Endothelial cell of umbilical vein (primary cell): ENCODE data around the gene ING2.
"Not testable (repeated sequence)": the region's sequence is repeated elsewhere in the genome, so short reads cannot be mapped to it uniquely, and the experiment has no call there.

ENCODE experiments used
- CTCF ChIP-seq, 2 donors: IDR thresholded peaks; 1 replicate in 1 of 2; 2 replicates in 1 of 2; pipeline ENCODE4 v1.5.1; 2011; ENCODE audit warnings: low read length in 2 of 2, mild to moderate bottlenecking in 2 of 2, moderate library complexity in 2 of 2, control low read depth in 1 of 2, inconsistent platforms in 1 of 2, low read depth in 1 of 2; ENCODE audit not compliant: insufficient read depth in 1 of 2; ENCODE audit errors: extremely low read depth in 1 of 2
- EZH2 ChIP-seq: IDR thresholded peaks from 2 replicates; pipeline ENCODE4 v1.6.1; 2012; ENCODE audit warnings: borderline replicate concordance, low read depth, mild to moderate bottlenecking, moderate library complexity, low read length, inconsistent platforms; ENCODE audit not compliant: severe bottlenecking
- POLR2A ChIP-seq: IDR thresholded peaks from 2 replicates; pipeline ENCODE4 v1.6.1; 2012; ENCODE audit warnings: low read depth, mild to moderate bottlenecking, control low read depth, low read length
- POLR2AphosphoS5 ChIP-seq: IDR thresholded peaks from 2 replicates; pipeline ENCODE4 v1.6.1; 2012; ENCODE audit warnings: low read depth, mild to moderate bottlenecking, control low read depth, low read length, moderate library complexity; ENCODE audit not compliant: insufficient read depth

- not testable (repeated sequence) for TF ChIP-seq CTCF (IDR thresholded peaks at IDR 0.05; ENCODE audit: extremely low read depth in 1 of 2, insufficient read depth in 1 of 2, low read depth in 1 of 2, low read length in 2 of 2); POLR2A; EZH2; POLR2AphosphoS5
These were observed 22.3 kb upstream of the ING2 start for GRCh38 chr4:183482515-183483095.
